Upper lobe of left lung (tissue), 6 donors: Measurements from ENCODE around the gene MYPOP. TPM values are rescaled to one million over a fixed set of nuclear protein-coding genes. Genes with fewer than 3 reads are reported as not detected.

Experiments
- ATAC-seq, 2 donors: fragments of 200-7000 bp; cut with Tn5 transposase; one replicate each; pipeline ENCODE4 v1.9.1; 2022; ENCODE audit warnings: mild to moderate bottlenecking in 2 of 2, moderate library complexity in 2 of 2; ENCODE audit not compliant: low FRiP score in 2 of 2
- DNase-seq, 2 donors: peaks; one replicate each; pipeline ENCODE4 v3.0.0-alpha.2; 2019 to 2020
- H3K27ac ChIP-seq, 4 donors: fragments of 200-600 bp; sonication (generic); one replicate each; pipeline ENCODE4 v1.5.1; 2016 to 2019
- H3K27me3 ChIP-seq, 4 donors: fragments of 200-600 bp; sonication (generic); one replicate each; pipeline ENCODE4 v1.5.1; 2017 to 2019
- H3K36me3 ChIP-seq, 4 donors: fragments of 200-600 bp; sonication (generic); one replicate each; pipeline ENCODE4 v1.5.1; 2016 to 2019
- H3K4me1 ChIP-seq, 4 donors: fragments of 200-600 bp; sonication (generic); one replicate each; pipeline ENCODE4 v1.5.1; 2018 to 2019
- H3K4me3 ChIP-seq, 4 donors: fragments of 200-600 bp; sonication (generic); one replicate each; pipeline ENCODE4 v1.5.1; 2017 to 2019; ENCODE audit warnings: mild to moderate bottlenecking in 2 of 4, moderate library complexity in 1 of 4
- H3K9me3 ChIP-seq, 4 donors: fragments of 200-600 bp; sonication (generic); one replicate each; pipeline ENCODE4 v1.5.1; 2018 to 2019
- CTCF ChIP-seq, 6 experiments: fragments of 450-650 bp in 4 of 6; fragments of 200-600 bp in 2 of 6; sonication (generic) in 2 of 6; IDR thresholded peaks; one replicate each; pipeline ENCODE4 v1.5.1; 2016 to 2019; ENCODE audit warnings: antibody characterized with exemption in 6 of 6
- EP300 ChIP-seq, 4 donors: sonication (generic); formaldehyde crosslinking; IDR thresholded peaks; one replicate each; pipeline ENCODE4 v1.5.1; 2017; ENCODE audit warnings: antibody characterized with exemption in 4 of 4, control low read depth in 2 of 4
- POLR2A ChIP-seq, 4 donors: fragments of 450-650 bp; IDR thresholded peaks; one replicate each; pipeline ENCODE4 v1.5.1; 2016 to 2017; ENCODE audit warnings: antibody characterized with exemption in 4 of 4, mild to moderate bottlenecking in 2 of 4
- POLR2AphosphoS5 ChIP-seq, 2 donors: sonication (generic); formaldehyde crosslinking; IDR thresholded peaks; one replicate each; pipeline ENCODE4 v1.5.1; 2017; ENCODE audit warnings: antibody characterized with exemption in 2 of 2
- WGBS, 2 donors: methylation state at CpG; one replicate each; pipeline ENCODE4 v1.1.5; 2017 to 2018; 5-methylcytosine and 5-hydroxymethylcytosine counted together
- total RNA-seq, 6 donors: library from RNA; depleted of rRNA in 4 of 6; stranded (reverse); fragments of >200 nt in 4 of 6; gene quantifications; one replicate each; pipeline versions ENCODE4 v1.1.0 to v1.2.1, GENCODE V29; 2016 to 2021
- donor health status: DM: no; HTN: no; CAD: no; lungs with moderate emphysema.
- donor health status: DM: no; HTN: yes; CAD: no; lungs with severe emphysema.

Gene MYPOP
- total RNA-seq, 6 donors from 2014 or later, result 2.3 to 13.6 (median 9.2) TPM

DNA sequence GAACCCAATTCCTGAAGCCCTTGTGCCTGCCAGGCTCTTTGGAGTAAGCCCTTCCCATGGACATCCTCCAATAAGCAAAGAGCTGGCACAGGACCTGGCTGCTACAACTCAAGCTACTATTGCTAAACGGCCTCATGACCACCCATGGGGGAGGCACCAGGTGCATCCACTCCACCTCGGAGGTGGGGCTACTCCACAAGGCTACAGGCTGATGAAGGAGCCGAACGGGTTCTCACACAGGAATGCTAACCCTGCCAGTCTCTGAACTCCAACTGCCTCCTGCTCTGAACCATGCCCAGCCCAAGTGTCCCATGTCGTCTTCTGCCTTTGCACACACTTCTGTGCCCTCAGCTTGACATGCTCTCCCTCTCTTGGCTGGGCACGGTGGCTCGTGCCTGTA lies 49.4 kb downstream of the MYPOP start:
- no peak overlapping the region for H3K4me3 ChIP-seq
- H3K36me3 ChIP-seq, result peaks cover 18 to 82% (median 65%) of the 10 kb centered on the region in 4 donors
- no peaks in the 10 kb centered on the region for H3K9me3 ChIP-seq
- 66 to 73% methylated on average over 2 to 7 of the region's 7 CpGs for WGBS, 2 donors
- H3K27ac ChIP-seq, result peak overlapping the region in 3 of 4 donors; percentile 50 to 72 (median 60)
- ATAC-seq (peak; percentile 75 to 94), DNase-seq (peak in 1 of 2 donors; percentile 95)
- peaks cover 0 to 12% (median 0%) of the 10 kb centered on the region in 4 donors for H3K4me1 ChIP-seq
- TF ChIP-seq POLR2A (IDR thresholded peaks at IDR 0.05) (peak in 1 of 4 donors; percentile 42), POLR2AphosphoS5 (IDR thresholded peaks at IDR 0.05) (peak; percentile 10 to 62), EP300 (IDR thresholded peaks at IDR 0.05) (peak in 1 of 4 donors; percentile 58), CTCF (IDR thresholded peaks at IDR 0.05) (no peak)
- H3K27me3 ChIP-seq, result no peaks in the 10 kb centered on the region

DNA sequence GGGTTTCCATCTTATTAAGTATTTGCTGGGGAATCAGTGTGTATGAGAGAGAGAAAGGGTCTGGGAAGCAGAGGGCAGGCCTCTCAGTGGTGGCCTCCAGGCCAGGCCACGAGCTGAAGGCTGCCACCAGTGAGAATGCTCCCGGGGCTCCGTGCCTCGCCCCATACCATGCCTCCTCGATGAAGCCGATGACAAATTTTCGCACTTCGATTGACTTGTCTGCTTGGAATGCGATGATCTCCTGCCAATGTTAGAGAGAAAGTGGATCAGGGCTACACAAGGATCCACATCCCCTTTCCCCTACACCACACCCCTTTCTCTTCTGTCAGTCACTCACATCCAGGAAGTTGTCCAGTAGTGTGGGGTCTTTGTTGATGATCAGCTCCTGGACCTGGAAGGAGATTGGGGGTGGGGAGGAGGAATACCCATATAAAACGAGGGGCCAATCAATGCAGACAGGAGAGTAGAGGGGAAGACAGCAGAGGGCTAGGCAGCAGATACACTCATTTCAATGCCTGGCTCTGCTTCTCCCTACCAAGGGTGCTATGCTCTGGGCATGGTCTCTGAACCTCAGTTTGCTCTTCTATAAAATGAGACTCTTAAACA lies 50.2 kb downstream of the MYPOP start:
- peaks cover 24 to 89% (median 71%) of the 10 kb centered on the region in 4 donors for H3K36me3 ChIP-seq
- DNase-seq, result no peak
- peak overlapping the region; percentile 4 to 75 (median 50) for H3K27ac ChIP-seq
- no peak overlapping the region for H3K4me3 ChIP-seq
- no peaks in the 10 kb centered on the region for H3K27me3 ChIP-seq
- H3K9me3 ChIP-seq, result no peaks in the 10 kb centered on the region
- 81 to 83% methylated on average over 10 of the region's 10 CpGs for WGBS, 2 donors
- H3K4me1 ChIP-seq, result peaks cover 0 to 12% (median 0%) of the 10 kb centered on the region in 4 donors
- ATAC-seq, result no peak
- TF ChIP-seq POLR2AphosphoS5 (IDR thresholded peaks at IDR 0.05) (no peak), CTCF (IDR thresholded peaks at IDR 0.05) (no peak), EP300 (IDR thresholded peaks at IDR 0.05) (no peak), POLR2A (IDR thresholded peaks at IDR 0.05) (no peak)

DNA sequence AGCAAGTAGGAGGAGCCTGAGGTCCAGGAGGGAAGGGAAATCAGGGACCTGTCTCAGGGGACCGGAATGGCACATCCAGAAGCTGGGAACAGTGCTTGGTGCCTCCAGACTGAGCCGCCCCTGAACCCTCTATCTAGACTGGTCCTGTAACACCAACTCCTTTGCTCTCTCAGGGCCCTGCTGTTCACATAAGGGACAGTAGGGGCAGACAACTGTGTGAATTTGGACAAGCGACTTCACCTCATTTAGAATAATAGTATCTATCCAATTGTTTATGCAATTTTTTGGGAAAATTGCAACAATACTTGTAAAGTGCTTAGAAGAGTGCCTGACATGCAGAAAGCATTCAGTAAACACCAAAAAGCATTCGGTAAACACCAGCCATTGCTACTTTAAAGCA lies 53.5 kb downstream of the MYPOP start:
- Histone ChIP-seq H3K36me3 (peaks cover 29 to 100% (median 87%) of the 10 kb centered on the region in 4 donors), H3K27me3 (no peaks in the 10 kb centered on the region), H3K9me3 (no peaks in the 10 kb centered on the region), H3K4me1 (peaks cover 0 to 12% (median 0%) of the 10 kb centered on the region in 4 donors), H3K4me3 (no peak overlapping the region), H3K27ac (no peak overlapping the region)
- 89 to 95% methylated on average over 4 of the region's 4 CpGs for WGBS, 2 donors
- no peak for TF ChIP-seq CTCF (IDR thresholded peaks at IDR 0.05)
- no peak for TF ChIP-seq POLR2AphosphoS5 (IDR thresholded peaks at IDR 0.05)
- TF ChIP-seq EP300 (IDR thresholded peaks at IDR 0.05), result no peak
- TF ChIP-seq POLR2A (IDR thresholded peaks at IDR 0.05), result no peak
- ATAC-seq (no peak), DNase-seq (no peak)

DNA sequence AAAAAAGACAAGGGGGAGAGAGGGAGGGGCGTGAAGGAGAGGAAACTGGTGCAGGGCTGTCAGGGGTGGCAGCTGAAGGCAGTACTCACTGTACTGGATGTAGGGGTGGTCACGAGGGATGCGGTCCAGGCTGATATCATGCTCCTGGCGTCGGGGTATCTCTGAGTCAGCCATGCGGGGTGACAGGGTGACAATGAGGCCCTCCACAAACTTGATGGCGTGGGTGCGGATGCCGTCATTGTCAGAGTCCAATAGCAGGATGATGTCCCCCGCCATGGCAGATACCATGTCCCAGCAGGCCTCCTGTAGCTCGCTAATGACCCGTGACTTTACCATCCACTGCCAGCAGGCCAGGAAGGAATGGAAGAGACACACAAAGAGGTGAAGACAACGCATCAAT lies 54.8 kb downstream of the MYPOP start:
- H3K4me3 ChIP-seq, result no peak overlapping the region
- H3K9me3 ChIP-seq, result no peaks in the 10 kb centered on the region
- no peak overlapping the region for H3K27ac ChIP-seq
- H3K36me3 ChIP-seq, result peaks cover 36 to 100% (median 89%) of the 10 kb centered on the region in 4 donors
- ATAC-seq (no peak), DNase-seq (no peak)
- TF ChIP-seq CTCF (IDR thresholded peaks at IDR 0.05), result no peak
- TF ChIP-seq POLR2A (IDR thresholded peaks at IDR 0.05), result no peak
- TF ChIP-seq EP300 (IDR thresholded peaks at IDR 0.05), result no peak
- TF ChIP-seq POLR2AphosphoS5 (IDR thresholded peaks at IDR 0.05), result no peak
- no peaks in the 10 kb centered on the region for H3K27me3 ChIP-seq
- WGBS, 2 donors, result 90 to 92% methylated on average over 13 of the region's 13 CpGs
- H3K4me1 ChIP-seq, result peaks cover 0 to 11% (median 0%) of the 10 kb centered on the region in 4 donors

DNA sequence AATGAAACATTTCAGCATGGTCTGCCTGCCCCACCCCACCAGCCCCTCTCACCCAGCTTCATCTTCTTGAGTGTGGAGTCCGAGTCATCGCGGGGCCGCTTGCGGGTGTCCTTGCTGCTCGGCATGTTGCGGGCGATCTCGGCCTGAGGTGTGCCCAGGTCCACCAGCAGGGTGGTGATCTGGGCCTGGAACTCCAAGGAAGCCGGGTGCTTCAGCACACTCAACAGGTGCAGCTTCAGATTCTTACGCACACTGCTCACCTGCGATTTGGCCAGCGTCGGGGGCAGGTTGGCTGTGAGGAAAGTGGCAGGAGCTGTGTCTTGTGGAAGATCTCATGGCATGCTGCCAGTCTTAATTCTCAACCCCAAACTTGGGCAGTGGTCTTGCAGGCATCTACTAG lies 60.2 kb downstream of the MYPOP start:
- WGBS, 2 donors, result 91 to 99% methylated on average over 14 of the region's 14 CpGs
- Histone ChIP-seq H3K4me1 (no peaks in the 10 kb centered on the region), H3K27me3 (no peaks in the 10 kb centered on the region), H3K9me3 (no peaks in the 10 kb centered on the region), H3K4me3 (no peak overlapping the region), H3K27ac (no peak overlapping the region), H3K36me3 (peaks cover 46 to 100% (median 90%) of the 10 kb centered on the region in 4 donors)
- DNase-seq (peak in 1 of 2 donors; percentile 71), ATAC-seq (no peak)
- TF ChIP-seq POLR2AphosphoS5 (IDR thresholded peaks at IDR 0.05) (no peak), CTCF (IDR thresholded peaks at IDR 0.05) (no peak), POLR2A (IDR thresholded peaks at IDR 0.05) (no peak), EP300 (IDR thresholded peaks at IDR 0.05) (no peak)
